Iris pigment epithelial cell (primary cell): ENCODE measurements around the gene TPRN.
A peak's percentile ranks its signal among the peaks of the same experiment; 100 is the strongest.

Experiments used
- DNase-seq: peaks from one replicate; pipeline ENCODE4 v3.0.0-alpha.2; 2011; ENCODE audit warnings: low read depth

Gene TPRN

DNA sequence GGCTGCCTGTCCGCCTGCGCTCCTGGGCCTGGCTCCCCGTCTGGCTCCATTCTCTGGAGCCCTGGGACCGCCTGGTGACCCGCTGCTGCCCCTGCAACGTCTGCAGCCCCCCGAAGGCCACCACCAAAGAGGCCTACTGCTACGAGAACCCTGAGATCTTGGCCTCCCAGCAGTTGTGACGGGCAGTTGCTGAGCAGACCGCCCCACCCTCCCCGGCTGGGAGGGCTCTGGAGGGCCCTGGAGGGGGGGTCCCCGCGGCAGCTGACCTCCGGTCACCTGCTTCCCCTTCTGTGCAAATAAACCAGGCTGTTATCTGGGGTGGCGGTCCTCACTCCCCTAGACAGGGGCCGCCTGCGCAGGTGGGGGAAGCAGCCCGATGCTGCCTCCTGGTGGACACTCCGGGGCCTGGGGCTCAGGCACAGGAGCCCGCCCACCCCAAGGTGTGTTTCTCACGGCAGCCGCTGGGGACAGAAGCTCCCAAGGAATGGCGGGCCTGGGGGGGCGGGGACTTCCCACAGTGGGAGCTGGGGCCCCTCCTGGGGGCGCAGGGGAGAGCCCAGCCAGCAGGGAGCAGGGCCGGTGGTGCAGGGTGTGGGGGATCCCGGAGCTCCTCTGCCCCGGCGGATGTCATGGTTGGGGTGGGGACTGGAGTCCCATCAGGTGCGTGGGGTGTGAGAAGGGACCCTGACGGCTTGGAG is 35.8 kb upstream of the TPRN start:
- peak; percentile 63 for DNase-seq

DNA sequence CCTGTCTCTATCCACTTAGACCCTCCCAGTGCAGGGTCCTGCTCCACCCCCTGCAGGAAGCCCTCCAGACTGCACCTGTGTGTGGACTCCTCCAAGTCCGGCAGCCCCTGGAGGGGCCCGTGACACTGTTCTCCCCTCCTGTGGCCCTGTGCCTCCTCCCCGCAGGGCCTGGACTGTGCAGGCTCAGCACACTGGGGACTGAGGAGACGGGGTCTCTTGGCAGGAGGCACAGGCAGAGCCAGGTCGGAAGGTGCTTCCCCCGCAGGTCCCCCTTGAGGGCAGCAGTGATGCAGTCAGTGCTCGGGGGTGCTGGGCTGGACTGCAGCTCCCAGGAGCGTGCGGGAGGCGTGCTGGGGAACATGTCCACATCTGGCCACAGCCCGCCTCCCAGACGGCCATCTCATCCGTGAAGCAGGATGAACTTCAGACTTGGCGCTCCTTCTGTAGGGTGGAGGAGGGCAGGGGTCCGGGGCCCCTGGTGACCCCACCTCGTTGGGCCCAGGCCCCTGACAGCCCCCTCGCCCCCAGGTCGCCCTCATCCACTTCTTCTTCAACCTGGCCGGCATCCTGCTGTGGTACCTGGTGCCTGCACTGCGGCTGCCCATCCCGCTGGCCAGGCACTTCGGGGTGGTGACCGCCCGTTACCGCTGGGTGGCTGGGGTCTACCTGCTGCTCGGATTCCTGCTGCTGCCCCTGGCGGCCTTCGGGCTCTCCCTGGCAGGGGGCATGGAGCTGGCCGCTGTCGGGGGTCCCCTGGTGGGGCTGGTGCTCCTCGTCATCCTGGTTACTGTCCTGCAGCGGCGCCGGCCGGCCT is 35.1 kb upstream of the TPRN start:
- no peak for DNase-seq

DNA sequence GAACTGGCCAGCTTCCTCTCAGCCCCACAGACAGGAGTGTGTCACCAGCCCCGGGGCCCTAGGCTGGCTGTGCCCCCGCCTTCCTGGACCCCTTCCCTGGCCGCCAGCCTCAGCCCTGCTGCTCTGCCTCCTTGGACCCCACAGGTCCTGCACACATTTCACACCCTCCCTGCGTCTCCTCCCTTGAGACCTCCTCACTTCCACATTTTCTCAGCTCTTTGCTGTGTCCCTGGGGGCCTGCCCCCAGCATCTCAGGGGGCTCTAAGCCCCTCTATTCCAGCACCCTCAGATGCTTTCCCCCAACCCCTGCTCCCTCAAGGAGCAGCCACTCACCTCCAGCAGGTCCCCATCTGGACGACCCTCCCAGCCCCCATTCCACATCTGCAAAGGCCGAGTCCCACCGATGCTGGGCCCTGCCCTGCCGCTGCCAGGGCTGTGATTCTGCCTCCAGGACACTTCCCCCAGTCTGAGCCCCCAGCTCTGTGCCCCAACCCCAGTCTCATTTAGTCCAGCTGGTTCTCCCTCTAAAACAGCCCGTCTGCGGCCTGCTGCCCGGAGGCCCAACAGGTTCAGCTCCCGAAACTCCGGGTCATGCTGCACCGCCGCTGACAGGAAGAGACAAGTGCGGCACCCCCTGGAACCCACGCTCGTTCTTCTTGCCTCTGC is 34.4 kb upstream of the TPRN start:
- DNase-seq: no peak

DNA sequence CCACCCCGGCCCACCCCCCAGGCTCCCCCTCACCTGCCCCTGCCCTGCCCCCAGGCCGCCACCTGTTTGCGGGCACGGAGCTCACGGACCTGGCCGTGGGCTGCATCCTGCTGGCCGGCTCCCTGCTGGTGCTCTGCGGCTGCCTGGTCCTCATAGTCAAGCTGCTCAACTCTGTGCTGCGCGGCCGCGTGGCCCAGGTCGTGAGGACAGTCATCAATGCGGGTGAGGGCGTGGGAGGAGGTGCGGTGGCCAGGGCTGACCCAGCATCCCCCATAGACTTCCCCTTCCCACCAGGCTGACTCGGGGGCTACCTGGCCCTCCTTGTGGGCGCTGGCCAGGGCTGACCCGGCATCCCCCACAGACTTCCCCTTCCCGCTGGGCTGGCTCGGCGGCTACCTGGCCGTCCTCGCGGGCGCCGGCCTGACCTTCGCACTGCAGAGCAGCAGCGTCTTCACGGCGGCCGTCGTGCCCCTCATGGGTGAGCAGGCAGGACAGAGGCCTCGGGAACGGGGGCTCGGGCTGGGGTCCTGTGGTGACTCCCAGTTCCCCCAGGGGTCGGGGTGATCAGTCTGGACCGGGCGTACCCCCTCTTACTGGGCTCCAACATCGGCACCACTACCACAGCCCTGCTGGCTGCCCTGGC is 33.6 kb upstream of the TPRN start:
- no peak for DNase-seq

DNA sequence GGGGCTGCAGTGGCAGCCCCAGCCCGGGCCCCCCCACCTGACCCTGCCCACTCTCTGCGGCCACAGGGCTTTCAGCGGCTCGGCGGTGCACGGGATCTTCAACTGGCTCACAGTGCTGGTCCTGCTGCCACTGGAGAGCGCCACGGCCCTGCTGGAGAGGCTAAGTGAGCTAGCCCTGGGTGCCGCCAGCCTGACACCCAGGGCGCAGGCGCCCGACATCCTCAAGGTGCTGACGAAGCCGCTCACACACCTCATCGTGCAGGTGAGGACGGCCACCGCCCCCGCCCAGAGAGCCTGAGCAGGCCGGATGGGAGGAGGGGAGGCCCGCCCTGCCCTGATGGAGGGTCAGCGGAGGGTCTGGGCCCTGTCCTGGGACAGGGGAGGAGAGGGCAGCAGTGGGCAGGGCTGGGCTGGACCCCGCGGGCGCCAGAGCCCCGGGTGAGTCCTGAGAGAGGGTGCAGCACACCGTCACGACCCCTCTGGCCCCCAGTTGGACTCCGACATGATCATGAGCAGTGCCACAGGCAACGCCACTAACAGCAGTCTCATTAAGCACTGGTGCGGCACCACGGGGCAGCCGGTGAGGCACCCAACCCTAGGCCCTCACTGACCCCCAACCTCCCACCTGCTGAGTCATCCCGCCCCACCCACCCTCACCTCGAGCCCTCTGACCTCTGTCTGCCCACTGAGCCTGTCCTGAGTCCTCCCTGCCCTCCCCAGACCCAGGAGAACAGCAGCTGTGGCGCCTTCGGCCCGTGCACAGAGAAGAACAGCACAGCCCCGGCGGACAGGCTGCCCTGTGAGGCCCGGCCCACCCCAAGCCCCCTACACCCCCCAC is 32.8 kb upstream of the TPRN start:
- DNase-seq: no peak

- no peak for DNase-seq
Observed at GRCh38 chr9:137232510-137232909, 32.0 kb upstream of the TPRN start.

GRCh38 chr9:137232101-137232500 is 31.6 kb upstream of the TPRN start:
- DNase-seq: no peak

DNA sequence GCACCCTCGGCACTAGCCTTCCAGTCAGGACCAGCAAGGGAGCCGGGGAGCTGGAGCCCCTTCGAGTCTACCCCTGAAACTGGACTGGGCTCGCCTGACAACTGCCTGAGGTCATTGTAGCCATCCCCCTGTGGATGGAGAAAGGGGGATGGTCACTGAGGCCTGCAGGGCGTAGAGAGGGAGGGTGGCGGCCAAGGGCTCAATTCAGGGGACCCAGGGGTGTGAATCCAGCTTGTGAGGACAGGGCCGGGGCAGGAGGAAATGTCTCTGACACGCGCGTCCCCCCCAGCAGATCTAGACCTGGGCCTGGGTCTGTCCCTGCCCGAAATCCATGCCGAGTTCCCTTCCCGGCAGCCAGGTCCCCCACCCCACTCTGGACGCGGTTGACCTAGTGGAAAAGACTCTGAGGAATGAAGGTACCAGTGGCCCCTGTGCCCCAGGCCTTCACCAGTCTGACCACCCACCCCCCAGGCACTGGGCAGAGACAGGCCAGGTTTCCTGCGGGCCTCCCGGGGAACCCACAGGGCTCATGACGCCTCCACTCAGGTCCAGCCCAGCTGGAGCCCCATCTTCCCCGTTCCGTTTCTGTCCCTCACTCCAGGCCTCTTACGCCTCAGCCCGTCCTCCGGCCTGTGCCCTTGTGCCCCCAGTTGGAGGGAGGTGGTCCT is 31.0 kb upstream of the TPRN start:
- DNase-seq: no peak

DNA sequence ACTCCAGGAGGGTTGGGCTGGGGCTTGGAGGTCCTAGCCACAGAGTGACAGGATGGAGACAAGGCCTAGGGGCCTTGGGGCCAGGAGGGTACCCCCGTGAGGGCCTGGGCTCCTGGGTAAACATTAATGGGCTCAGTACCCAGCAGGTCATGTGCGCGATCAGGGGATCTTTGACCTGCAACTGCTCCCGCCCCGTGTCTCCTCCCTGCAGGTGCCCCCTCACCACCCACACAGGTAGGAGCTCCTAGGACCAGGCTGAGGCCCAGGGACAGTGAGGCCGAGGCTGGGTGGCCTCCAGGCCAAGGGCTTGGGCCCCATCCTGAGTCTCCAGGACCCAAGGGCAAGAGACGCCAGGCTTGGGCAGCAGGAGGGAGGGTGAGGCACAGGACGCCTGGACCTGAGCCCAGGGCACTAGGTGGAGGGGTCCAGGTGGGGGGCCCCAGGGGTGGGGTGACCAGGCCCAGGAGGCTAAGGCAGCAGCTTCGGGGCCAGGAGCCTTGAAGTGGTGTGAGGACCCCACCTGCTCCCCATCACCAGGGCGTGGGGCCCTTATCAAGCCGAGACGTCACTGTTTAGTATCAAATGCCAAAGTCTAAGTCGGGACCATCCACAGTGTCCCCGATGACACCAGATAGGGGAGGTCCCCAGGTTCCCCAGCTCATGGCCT is 30.3 kb upstream of the TPRN start, which contains the start of gene SLC34A3:
Gene SLC34A3, plus strand, starts transcription at position 197 of the 667 bp plus-strand sequence. CDS start 802 bp downstream, outside the sequence.
- DNase-seq: no peak

DNA sequence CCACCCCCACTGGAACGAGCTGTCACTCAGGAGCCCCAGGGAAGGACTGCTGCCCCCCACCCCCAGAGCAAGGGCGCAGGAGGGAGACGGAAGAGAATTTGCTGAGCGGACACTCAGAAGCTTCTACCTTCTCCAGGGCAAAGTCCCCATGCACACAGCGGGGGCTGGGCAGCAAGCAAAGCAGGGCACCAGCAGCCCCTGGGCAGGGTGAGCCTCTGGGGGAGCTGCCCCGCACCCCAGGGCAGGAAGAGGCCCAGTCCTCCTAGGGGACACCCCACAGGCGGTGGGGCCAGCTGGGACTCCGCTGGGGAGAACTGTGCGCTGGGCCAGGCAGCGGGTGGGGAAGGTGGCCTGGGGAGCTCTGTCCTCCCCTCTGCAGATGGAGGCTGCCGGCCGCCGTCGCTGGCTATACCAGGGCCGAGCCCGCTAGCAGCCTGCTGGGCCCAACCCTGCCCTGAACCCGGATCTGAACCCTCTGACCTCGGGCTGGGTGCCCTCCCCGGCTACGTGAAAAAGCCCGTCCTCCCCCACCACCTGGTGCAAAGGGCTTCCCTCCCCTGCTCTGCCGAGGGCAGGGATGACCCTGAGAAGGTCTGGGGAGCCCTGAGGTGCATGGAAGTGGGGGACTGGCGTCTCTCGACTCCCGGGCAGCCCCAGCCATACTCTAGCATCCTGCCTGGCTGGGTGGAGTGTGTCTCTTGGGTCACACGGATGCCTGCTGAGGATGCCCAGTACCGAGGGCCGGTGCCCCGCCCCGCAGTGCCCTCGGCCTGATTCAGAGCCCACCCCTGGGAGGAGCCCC is 29.6 kb upstream of the TPRN start:
- DNase-seq: no peak

GRCh38 chr9:137228968-137229896 is 28.7 kb upstream of the TPRN start:
- DNase-seq: no peak

- DNase-seq: no peak
Observed at GRCh38 chr9:137228506-137228967, 28.0 kb upstream of the TPRN start.

DNA sequence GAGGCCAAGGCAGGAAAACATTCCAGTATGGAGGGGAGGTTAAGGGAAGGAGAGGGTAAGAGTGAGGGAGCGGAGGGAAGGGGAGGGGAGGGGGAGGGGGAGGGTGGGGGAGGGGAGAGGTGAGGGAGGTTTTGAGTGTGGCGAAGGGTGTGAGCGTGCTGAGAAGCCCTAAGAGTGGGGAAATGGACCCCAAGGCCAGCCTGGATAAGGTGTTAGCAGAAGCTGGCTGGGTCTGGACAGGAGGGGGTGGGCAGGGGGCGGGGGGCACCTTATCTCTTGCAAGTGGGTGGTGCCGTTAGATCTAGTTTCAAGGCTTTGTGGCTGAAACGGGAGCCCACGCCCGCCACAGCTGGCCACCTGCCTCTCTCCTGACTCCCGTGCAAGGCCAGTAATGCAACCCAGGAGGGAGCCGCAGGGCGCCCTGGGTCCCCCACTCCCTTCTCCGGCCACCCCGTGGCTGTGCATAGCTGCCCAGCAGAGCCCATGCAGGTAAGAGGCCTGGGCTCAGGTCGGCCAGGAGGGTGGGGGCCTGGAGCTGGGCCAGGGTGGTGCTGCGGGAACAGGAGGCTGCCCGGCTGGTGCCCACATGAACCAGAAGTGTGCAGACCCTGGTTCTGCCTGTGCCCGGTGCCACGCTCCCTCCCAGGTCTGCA is 27.4 kb upstream of the TPRN start:
- no peak for DNase-seq

DNA sequence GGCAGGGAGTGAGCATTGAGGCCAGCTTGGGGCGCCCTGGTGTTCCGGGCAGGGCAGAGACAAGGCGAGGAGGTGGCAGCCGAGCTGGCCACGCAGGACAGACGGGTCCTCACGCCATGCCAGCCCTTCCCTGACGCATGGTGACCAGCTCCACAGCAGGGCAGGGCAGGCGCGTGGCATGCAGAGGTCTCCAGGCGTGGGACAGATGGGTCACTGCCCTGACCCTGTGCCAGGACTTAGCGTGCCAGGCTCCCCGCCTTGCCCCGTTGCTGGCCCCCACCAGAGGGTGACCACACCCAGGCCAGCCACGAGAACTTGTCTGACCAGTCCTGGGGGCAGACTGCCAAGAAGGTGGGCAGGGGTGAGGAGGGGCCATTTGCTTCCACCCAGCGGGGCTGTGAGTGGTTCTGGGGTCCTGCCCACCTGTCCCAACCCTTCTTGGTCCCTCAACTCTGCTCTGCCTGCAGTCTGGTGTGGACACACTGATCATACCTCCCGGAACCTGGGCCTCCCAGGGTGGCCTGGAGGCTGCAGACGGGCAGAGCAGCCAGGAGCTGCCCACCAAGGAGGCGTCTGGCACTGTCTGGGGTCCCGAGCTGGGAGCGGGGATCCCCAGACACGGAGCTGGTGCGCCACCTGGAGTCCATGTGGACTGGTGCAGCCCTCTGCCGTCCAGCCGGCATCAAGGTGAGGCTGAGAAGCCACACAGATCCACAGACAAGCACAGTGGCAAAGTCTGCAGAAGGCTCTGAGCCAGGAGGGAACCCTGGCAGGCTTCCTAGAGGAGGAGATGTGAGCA is 26.7 kb upstream of the TPRN start, which contains the start of gene RNF224:
Gene RNF224, plus strand, starts transcription at position 449 of the 799 bp plus-strand sequence. CDS start 834 bp downstream, outside the sequence.
- DNase-seq: peak; percentile 61

DNA sequence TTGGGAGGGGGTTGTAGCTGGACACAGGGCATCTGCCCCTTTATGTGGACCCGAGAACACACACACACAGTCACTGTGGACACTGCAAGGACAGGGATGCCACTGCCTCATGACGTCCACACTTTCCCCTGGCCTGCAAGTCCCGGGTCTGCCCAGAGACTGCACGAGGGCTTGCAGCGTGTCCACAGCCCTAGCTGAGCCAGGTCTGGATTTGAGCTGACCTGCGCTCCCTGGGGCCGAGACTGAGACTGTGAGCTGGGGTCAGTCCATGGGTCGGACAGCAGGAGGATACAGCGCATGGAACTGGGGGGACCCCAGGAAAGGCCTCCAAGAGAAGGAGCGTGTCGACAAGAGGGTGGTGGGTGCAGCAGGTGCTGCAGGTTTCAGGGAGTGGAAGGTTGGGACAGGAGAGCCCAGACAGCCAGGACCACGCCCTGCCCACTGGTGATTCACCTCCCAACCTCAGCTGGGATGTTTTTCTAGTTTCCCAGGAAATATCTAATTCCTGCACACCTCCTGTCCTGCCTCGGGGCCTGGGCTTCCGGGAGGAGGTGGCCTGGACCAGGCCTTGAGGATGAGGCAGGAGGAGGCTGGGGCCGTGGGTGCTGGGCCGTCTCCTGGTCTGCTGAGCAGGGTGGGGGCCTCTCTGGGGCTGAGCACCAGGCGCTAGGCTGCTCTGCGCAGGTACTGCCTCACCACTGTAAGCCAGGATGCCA is 26.0 kb upstream of the TPRN start:
- DNase-seq: no peak

- DNase-seq: no peak
Observed at GRCh38 chr9:137225699-137226331, 25.3 kb upstream of the TPRN start.
